GM23248 (cell line): ENCODE measurements around the gene ZNF175. TPM values are rescaled to one million over a fixed set of nuclear protein-coding genes. Genes with fewer than 3 reads are reported as not detected.
A peak's percentile ranks its signal among the peaks of the same experiment; 100 is the strongest.

Experiments
- DNase-seq: peaks from one replicate; pipeline ENCODE4 v3.0.0-alpha.2; 2015
- H2AFZ ChIP-seq: fragments of 200-600 bp; sonication (generic); 2 replicates; pipeline ENCODE4 v1.6.1; 2016; ENCODE audit warnings: antibody characterized with exemption
- H3F3A ChIP-seq: fragments of 200-600 bp; sonication (generic); 2 replicates; pipeline ENCODE4 v1.6.1; 2016; ENCODE audit warnings: mild to moderate bottlenecking, antibody characterized with exemption, mixed run types; ENCODE audit not compliant: insufficient read depth
- H3K27ac ChIP-seq: fragments of 200-600 bp; sonication (generic); 2 replicates; pipeline ENCODE4 v1.5.1; 2016; ENCODE audit warnings: mild to moderate bottlenecking
- H3K27me3 ChIP-seq: fragments of 200-600 bp; sonication (generic); replicated peaks from 2 replicates; pipeline ENCODE4 v1.6.1; 2016; ENCODE audit warnings: mild to moderate bottlenecking; ENCODE audit not compliant: insufficient read depth
- H3K36me3 ChIP-seq: fragments of 200-600 bp; sonication (generic); 2 replicates; pipeline ENCODE4 v1.6.1; 2016; ENCODE audit warnings: low read depth, mild to moderate bottlenecking
- H3K4me1 ChIP-seq: fragments of 200-600 bp; sonication (generic); 2 replicates; pipeline ENCODE4 v1.6.1; 2016; ENCODE audit warnings: mild to moderate bottlenecking; ENCODE audit not compliant: insufficient read depth
- H3K4me2 ChIP-seq: fragments of 200-600 bp; sonication (generic); one replicate; pipeline ENCODE4 v1.6.1; 2016; ENCODE audit warnings: mild to moderate bottlenecking; ENCODE audit not compliant: unreplicated experiment
- H3K4me3 ChIP-seq: fragments of 200-600 bp; sonication (generic); 2 replicates; pipeline ENCODE4 v1.5.1; 2016; ENCODE audit warnings: mild to moderate bottlenecking
- H3K79me2 ChIP-seq: fragments of 200-600 bp; sonication (generic); 2 replicates; pipeline ENCODE4 v1.6.1; 2016; ENCODE audit warnings: mild to moderate bottlenecking; ENCODE audit not compliant: insufficient read depth
- H3K9ac ChIP-seq: fragments of 200-600 bp; sonication (generic); 2 replicates; pipeline ENCODE4 v1.6.1; 2016; ENCODE audit warnings: mild to moderate bottlenecking
- H3K9me2 ChIP-seq: fragments of 200-600 bp; sonication (generic); 2 replicates; pipeline ENCODE4 v1.6.1; 2016; ENCODE audit warnings: mixed run types, mild to moderate bottlenecking, moderate library complexity; ENCODE audit not compliant: insufficient read depth
- H3K9me3 ChIP-seq: fragments of 200-600 bp; sonication (generic); one replicate; pipeline ENCODE4 v1.6.1; 2017; ENCODE audit warnings: low read depth
- H4K20me1 ChIP-seq: fragments of 200-600 bp; sonication (generic); 2 replicates; pipeline ENCODE4 v1.6.0; 2016; ENCODE audit not compliant: insufficient read depth
- EZH2 ChIP-seq: fragments of 200-600 bp; sonication (generic); IDR thresholded peaks from 2 replicates; pipeline ENCODE4 v1.6.1; 2018; ENCODE audit warnings: antibody characterized with exemption, mild to moderate bottlenecking; ENCODE audit not compliant: insufficient read depth, poor library complexity, severe bottlenecking
- EZH2phosphoT487 ChIP-seq: fragments of 200-600 bp; sonication (generic); IDR thresholded peaks from 2 replicates; pipeline ENCODE4 v1.6.1; 2018; ENCODE audit warnings: antibody characterized with exemption, moderate library complexity, mild to moderate bottlenecking, low read depth; ENCODE audit not compliant: insufficient read depth
- WGBS, 2 experiments: methylation state at CpG; one replicate each; pipeline ENCODE4 v1.1.6; 2015 to 2017; ENCODE audit warnings: low lambda C conversion rate in 2 of 2, low coverage in 1 of 2; ENCODE audit errors: missing lambda C conversion rate in 2 of 2; 5-methylcytosine and 5-hydroxymethylcytosine counted together
- in situ Hi-C: fragments of 300-500 bp; cut with MboI; formaldehyde crosslinking; loops from 2 replicates; pipeline ENCODE4 v1.15.0; 2020
- polyA plus RNA-seq: library from polyadenylated mRNA; unstranded; fragments of >200 nt; fragmentation: Nextera tagmentation; extraction: Ambion mirVana; gene quantifications from 2 replicates; pipeline ENCODE4 v1.2.1, GENCODE V29; 2016
- total RNA-seq: library from RNA; depleted of rRNA; stranded (reverse); fragments of >200 nt; shearing (Covaris generic); gene quantifications from 2 replicates; pipeline ENCODE4 v1.2.3, GENCODE V29; 2014

Gene ZNF175
- total and polyA plus RNA-seq, 2 experiments from 2014 or later = 2.4 to 2.6 TPM

- TF ChIP-seq EZH2 (no peak), EZH2phosphoT487 (no peak)
- DNase-seq = no peak
- no peaks in the 10 kb centered on the region for H3K79me2 ChIP-seq
- 95 to 100% methylated on average over 2 of the region's 2 CpGs for WGBS, 2 experiments
- in situ Hi-C loops = no loop called here
- H3K9ac ChIP-seq = no peak overlapping the region
- no peaks in the 10 kb centered on the region for H3K9me2 ChIP-seq
- no peaks in the 10 kb centered on the region for H3K27me3 ChIP-seq
- H3F3A ChIP-seq = peaks cover 5% of the 10 kb centered on the region; the same call in 1 of the 2 replicates
- no peak overlapping the region for H3K27ac ChIP-seq
- H3K4me1 ChIP-seq = no peaks in the 10 kb centered on the region
- peaks cover 31% of the 10 kb centered on the region for H3K36me3 ChIP-seq
- H3K4me3 ChIP-seq = no peak overlapping the region
- no peaks in the 10 kb centered on the region for H3K9me3 ChIP-seq
- no peaks in the 10 kb centered on the region for H4K20me1 ChIP-seq
- H2AFZ ChIP-seq = no peak overlapping the region
- H3K4me2 ChIP-seq = no peak overlapping the region
These were observed 18.4 kb downstream of the ZNF175 start for GRCh38 chr19:51589511-51589910.

GRCh38 chr19:51590441-51590840 is 19.4 kb downstream of the ZNF175 start:
- DNase-seq = no peak
- H3K4me3 ChIP-seq = no peak overlapping the region
- TF ChIP-seq EZH2 (no peak), EZH2phosphoT487 (no peak)
- peaks cover 5% of the 10 kb centered on the region; the same call in 1 of the 2 replicates for H3F3A ChIP-seq
- no peak overlapping the region for H2AFZ ChIP-seq
- H3K27me3 ChIP-seq = no peaks in the 10 kb centered on the region
- H3K9me3 ChIP-seq = no peaks in the 10 kb centered on the region
- H3K4me1 ChIP-seq = no peaks in the 10 kb centered on the region
- WGBS, 2 experiments = 97 to 100% methylated on average over 3 of the region's 3 CpGs
- H3K36me3 ChIP-seq = peaks cover 22% of the 10 kb centered on the region
- in situ Hi-C loops = no loop called here
- H3K4me2 ChIP-seq = no peak overlapping the region
- no peaks in the 10 kb centered on the region for H3K79me2 ChIP-seq
- H3K9ac ChIP-seq = no peak overlapping the region
- no peak overlapping the region for H3K27ac ChIP-seq
- H4K20me1 ChIP-seq = no peaks in the 10 kb centered on the region
- no peaks in the 10 kb centered on the region for H3K9me2 ChIP-seq

- no peaks in the 10 kb centered on the region for H3K9me2 ChIP-seq
- no peak overlapping the region for H3K27ac ChIP-seq
- WGBS, 2 experiments = 39 to 43% methylated on average over 1 of the region's 1 CpG
- no peak for DNase-seq
- H3K36me3 ChIP-seq = peaks cover 3% of the 10 kb centered on the region
- TF ChIP-seq EZH2phosphoT487 = no peak
- TF ChIP-seq EZH2 = no peak
- in situ Hi-C loops = no loop called here
- H2AFZ ChIP-seq = no peak overlapping the region
- H3K4me3 ChIP-seq = no peak overlapping the region
- no peak overlapping the region for H3K9ac ChIP-seq
- H3K4me1 ChIP-seq = no peaks in the 10 kb centered on the region
- H3K27me3 ChIP-seq = no peaks in the 10 kb centered on the region
- no peaks in the 10 kb centered on the region for H4K20me1 ChIP-seq
- H3K79me2 ChIP-seq = no peaks in the 10 kb centered on the region
- H3F3A ChIP-seq = peaks cover 5% of the 10 kb centered on the region; the same call in 1 of the 2 replicates
- H3K9me3 ChIP-seq = no peaks in the 10 kb centered on the region
- no peak overlapping the region for H3K4me2 ChIP-seq
These were observed 21.4 kb downstream of the ZNF175 start for GRCh38 chr19:51592521-51592920.

- DNase-seq = peak; percentile 5
- peak overlapping the region; percentile 76 for H3K4me3 ChIP-seq
- H3K4me2 ChIP-seq = peak overlapping the region; percentile 95
- in situ Hi-C loops = no loop called here
- no peaks in the 10 kb centered on the region for H3K27me3 ChIP-seq
- no peaks in the 10 kb centered on the region for H3K79me2 ChIP-seq
- H2AFZ ChIP-seq = peak overlapping the region; percentile 97
- TF ChIP-seq EZH2phosphoT487 (no peak), EZH2 (no peak)
- no peak overlapping the region for H3K27ac ChIP-seq
- H3K9me3 ChIP-seq = no peaks in the 10 kb centered on the region
- no peaks in the 10 kb centered on the region for H4K20me1 ChIP-seq
- H3K9me2 ChIP-seq = no peaks in the 10 kb centered on the region
- 18 to 24% methylated on average over 10 of the region's 10 CpGs for WGBS, 2 experiments
- H3F3A ChIP-seq = peaks cover 2% of the 10 kb centered on the region; the same call in 1 of the 2 replicates
- peak overlapping the region; percentile 57 for H3K9ac ChIP-seq
- H3K4me1 ChIP-seq = no peaks in the 10 kb centered on the region
- no peaks in the 10 kb centered on the region for H3K36me3 ChIP-seq
These were observed 22.2 kb downstream of the ZNF175 start for GRCh38 chr19:51593138-51593890.
